HepG2 (cell line): ENCODE results near the gene FBXO24. TPM values are rescaled to one million over a fixed set of nuclear protein-coding genes. Genes with fewer than 3 reads are reported as not detected.

ENCODE experiments used
- MLX ChIP-seq: IDR thresholded peaks from 2 replicates; pipeline ENCODE4 v1.6.1; 2016
- NFYB ChIP-seq: sonication (generic); formaldehyde crosslinking; IDR thresholded peaks from 2 replicates; pipeline ENCODE4 v1.4.0; 2020; ENCODE audit warnings: missing genetic modification reagents
- PAX8 ChIP-seq: sonication (generic); formaldehyde crosslinking; IDR thresholded peaks from 2 replicates; pipeline ENCODE4 v1.8.0; 2022; ENCODE audit warnings: mild to moderate bottlenecking, missing genetic modification reagents, borderline replicate concordance
- POLR2AphosphoS5 ChIP-seq: IDR thresholded peaks from 2 replicates; pipeline ENCODE4 v1.6.1; 2012; ENCODE audit warnings: low read depth, low read length
- PRDM15 ChIP-seq: sonication (generic); formaldehyde crosslinking; IDR thresholded peaks from 2 replicates; pipeline ENCODE4 v1.4.0; 2020; ENCODE audit warnings: missing genetic modification reagents
- RERE ChIP-seq: IDR thresholded peaks from 2 replicates; pipeline ENCODE4 v1.6.1; 2016; ENCODE audit warnings: low read depth, missing genetic modification reagents, missing compliant biosample characterization
- TCF7 ChIP-seq: sonication (generic); IDR thresholded peaks from 2 replicates; pipeline ENCODE4 v1.6.1; 2016; ENCODE audit warnings: antibody characterized with exemption, low read depth
- TGIF2 ChIP-seq: IDR thresholded peaks from 2 replicates; pipeline ENCODE4 v1.6.1; 2016; ENCODE audit warnings: control low read depth, missing compliant biosample characterization
- WIZ ChIP-seq: sonication (generic); formaldehyde crosslinking; IDR thresholded peaks from 2 replicates; pipeline ENCODE4 v1.5.1; 2020; ENCODE audit warnings: mild to moderate bottlenecking, missing genetic modification reagents
- XBP1 ChIP-seq: sonication (generic); formaldehyde crosslinking; IDR thresholded peaks from 2 replicates; pipeline ENCODE4 v1.5.0; 2020; ENCODE audit warnings: missing genetic modification reagents
- ZNF24 ChIP-seq: fragments of 450-650 bp; IDR thresholded peaks from 2 replicates; pipeline ENCODE4 v1.6.1; 2017; ENCODE audit warnings: antibody characterized with exemption, mild to moderate bottlenecking
- ZNF547 ChIP-seq: sonication (generic); formaldehyde crosslinking; IDR thresholded peaks from 2 replicates; pipeline ENCODE4 v1.5.1; 2020; ENCODE audit warnings: mild to moderate bottlenecking, missing genetic modification reagents
- ZNF704 ChIP-seq: sonication (generic); formaldehyde crosslinking; IDR thresholded peaks from 2 replicates; pipeline ENCODE4 v1.8.1; 2023; ENCODE audit warnings: mild to moderate bottlenecking, inconsistent platforms, moderate library complexity, missing genetic modification reagents, borderline replicate concordance
- ZNF746 ChIP-seq: sonication (generic); formaldehyde crosslinking; IDR thresholded peaks from 2 replicates; pipeline ENCODE4 v1.8.0; 2022; ENCODE audit warnings: mild to moderate bottlenecking, missing genetic modification reagents
- ZNF883 ChIP-seq: sonication (generic); formaldehyde crosslinking; IDR thresholded peaks from 2 replicates; pipeline ENCODE4 v1.5.1; 2020; ENCODE audit warnings: mild to moderate bottlenecking, missing genetic modification reagents; ENCODE audit errors: not compliant biosample characterization
- polyA plus RNA-seq, 8 experiments: library from polyadenylated mRNA; depleted of rRNA in 3 of 8; stranded (reverse) in 7 of 8; unstranded in 1 of 8; fragments of >200 nt; fragmentation: Illumina TruSeq in 4 of 8; extraction: Trizol in 4 of 8; gene quantifications; 2 replicates each; pipeline versions ENCODE4 v1.2.1 to v1.2.3, GENCODE V29; 2011 to 2016; ENCODE audit warnings: low read depth in 4 of 8, missing spikeins in 1 of 8, mixed read lengths in 1 of 8; ENCODE audit not compliant: insufficient read depth in 1 of 8
- total RNA-seq, 5 experiments: library from RNA; depleted of rRNA; stranded (reverse); fragments of >200 nt; fragmentation: Illumina TruSeq; extraction: Trizol; gene quantifications; 2 replicates each; pipeline ENCODE4 v1.2.3, GENCODE V29; 2016; ENCODE audit warnings: low read depth in 1 of 5
- TF ChIP-seq, protein P1 (sequence below): sonication (generic); formaldehyde crosslinking; IDR thresholded peaks from 2 replicates; pipeline ENCODE4 v1.9.0; 2021; ENCODE audit warnings: missing genetic modification reagents, borderline replicate concordance

FBXO24 gene
- total and polyA plus RNA-seq, 2 of the 13 experiments (the other 11 are each of a cell fraction or from before 2014, with no cell fraction given): 0.20 to 0.55 TPM

- TF ChIP-seq RERE (CRISPR knock-in tag) (no peak), ZNF746 (CRISPR knock-in tag) (0 out of 2 replicates have a peak, but pooled peaks have one; percentile 20), XBP1 (CRISPR knock-in tag) (peak; percentile 12; the same call in 1 of the 2 replicates), WIZ (0 out of 2 replicates have a peak, but pooled peaks have one; percentile 19), MLX (CRISPR knock-in tag) (no peak), TGIF2 (CRISPR knock-in tag) (no peak), ZNF883 (CRISPR knock-in tag) (no peak), TCF7 (no peak), PRDM15 (CRISPR knock-in tag) (no peak), ZNF24 (no peak), NFYB (CRISPR knock-in tag) (no peak), ZNF547 (no peak), POLR2AphosphoS5 (peak; percentile 52), ZNF704 (CRISPR knock-in tag) (0 out of 2 replicates have a peak, but pooled peaks have one; percentile 51), PAX8 (no peak)
- TF ChIP-seq, protein P1, sequence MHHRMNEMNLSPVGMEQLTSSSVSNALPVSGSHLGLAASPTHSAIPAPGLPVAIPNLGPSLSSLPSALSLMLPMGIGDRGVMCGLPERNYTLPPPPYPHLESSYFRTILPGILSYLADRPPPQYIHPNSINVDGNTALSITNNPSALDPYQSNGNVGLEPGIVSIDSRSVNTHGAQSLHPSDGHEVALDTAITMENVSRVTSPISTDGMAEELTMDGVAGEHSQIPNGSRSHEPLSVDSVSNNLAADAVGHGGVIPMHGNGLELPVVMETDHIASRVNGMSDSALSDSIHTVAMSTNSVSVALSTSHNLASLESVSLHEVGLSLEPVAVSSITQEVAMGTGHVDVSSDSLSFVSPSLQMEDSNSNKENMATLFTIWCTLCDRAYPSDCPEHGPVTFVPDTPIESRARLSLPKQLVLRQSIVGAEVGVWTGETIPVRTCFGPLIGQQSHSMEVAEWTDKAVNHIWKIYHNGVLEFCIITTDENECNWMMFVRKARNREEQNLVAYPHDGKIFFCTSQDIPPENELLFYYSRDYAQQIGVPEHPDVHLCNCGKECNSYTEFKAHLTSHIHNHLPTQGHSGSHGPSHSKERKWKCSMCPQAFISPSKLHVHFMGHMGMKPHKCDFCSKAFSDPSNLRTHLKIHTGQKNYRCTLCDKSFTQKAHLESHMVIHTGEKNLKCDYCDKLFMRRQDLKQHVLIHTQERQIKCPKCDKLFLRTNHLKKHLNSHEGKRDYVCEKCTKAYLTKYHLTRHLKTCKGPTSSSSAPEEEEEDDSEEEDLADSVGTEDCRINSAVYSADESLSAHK (CRISPR knock-in tag): no peak
Measured at GRCh38 chr7:100567751-100568175, 18.4 kb upstream of the FBXO24 start (continued).
